Activated effector memory CD4-positive, alpha-beta T cell treated with anti-CD3 and anti-CD28 coated beads, Interleukin-2, amount 50 U/mL, for 16 hours (primary cell): ENCODE measurements around the gene BRD7.

ENCODE experiments used
- DNase-seq: peaks from one replicate; pipeline ENCODE4 v3.0.0-alpha.2; 2020

BRD7 gene

DNA sequence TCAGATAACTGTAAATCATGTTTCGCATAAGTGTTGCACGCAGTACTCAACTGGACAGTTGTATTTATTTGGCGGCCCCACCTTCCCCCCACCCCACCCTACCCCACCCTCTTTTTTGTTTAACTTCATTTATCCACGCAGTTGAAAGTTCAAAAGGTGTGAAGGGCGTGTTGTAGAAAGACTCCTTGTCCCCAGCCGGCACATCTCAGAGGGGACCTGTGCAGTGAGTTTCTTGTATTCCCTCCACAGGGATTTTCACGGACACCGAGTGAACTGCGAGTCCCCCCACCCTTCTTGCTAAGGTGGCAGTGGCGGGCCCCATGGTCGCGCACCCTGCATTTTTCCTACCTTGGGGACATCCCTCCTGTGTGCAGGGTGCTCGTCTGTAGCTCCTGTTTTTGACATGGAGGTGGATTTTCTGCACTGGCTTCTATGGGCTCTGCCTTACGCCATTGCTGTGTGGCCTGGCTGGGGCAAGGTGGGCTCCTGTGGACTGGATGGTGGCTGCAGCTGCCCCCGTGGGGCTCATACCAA lies 66.2 kb downstream of the BRD7 start:
- peak; percentile 42 for DNase-seq

DNA sequence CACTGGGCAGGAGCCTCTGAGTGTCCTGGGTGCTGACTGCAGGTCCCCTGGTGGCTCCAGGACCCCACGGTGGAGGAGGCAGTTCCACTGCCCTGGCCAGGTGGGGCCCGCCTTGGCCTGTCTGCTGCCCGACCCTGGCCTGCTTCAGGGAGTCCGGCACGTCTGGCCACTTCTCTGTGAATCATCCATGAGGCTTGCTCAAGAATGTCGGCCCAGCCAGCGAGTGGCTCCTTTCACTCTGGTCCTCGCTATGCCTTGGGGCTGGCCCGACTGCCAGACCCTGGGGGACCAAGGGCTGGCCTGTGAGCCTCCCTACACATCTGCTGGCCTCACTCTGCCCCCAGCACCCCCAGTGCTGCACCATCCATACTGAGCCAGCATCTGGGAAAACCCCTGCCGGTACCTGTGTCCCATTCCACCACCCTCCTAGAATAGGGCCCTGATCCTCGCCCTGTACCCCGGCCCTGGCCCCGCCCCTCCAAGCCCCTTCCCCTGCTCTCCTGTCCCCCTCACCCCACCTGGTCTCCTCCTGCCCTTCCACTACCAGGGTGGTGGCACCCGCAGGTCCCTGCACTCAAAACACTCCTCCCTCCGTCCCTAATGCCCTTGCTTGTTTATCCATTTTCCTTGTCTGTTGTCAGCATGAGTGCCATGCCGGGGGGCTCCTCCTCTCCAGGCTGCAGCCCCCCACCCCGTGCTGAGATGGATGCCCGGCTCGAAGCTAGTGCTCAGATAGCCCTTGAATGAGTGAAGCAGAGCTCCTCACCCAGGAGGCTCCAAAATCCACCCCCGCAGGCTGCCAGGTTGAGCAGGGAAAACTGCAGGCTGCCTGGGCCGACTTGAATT lies 66.9 kb downstream of the BRD7 start:
- peak; percentile 56 for DNase-seq

DNA sequence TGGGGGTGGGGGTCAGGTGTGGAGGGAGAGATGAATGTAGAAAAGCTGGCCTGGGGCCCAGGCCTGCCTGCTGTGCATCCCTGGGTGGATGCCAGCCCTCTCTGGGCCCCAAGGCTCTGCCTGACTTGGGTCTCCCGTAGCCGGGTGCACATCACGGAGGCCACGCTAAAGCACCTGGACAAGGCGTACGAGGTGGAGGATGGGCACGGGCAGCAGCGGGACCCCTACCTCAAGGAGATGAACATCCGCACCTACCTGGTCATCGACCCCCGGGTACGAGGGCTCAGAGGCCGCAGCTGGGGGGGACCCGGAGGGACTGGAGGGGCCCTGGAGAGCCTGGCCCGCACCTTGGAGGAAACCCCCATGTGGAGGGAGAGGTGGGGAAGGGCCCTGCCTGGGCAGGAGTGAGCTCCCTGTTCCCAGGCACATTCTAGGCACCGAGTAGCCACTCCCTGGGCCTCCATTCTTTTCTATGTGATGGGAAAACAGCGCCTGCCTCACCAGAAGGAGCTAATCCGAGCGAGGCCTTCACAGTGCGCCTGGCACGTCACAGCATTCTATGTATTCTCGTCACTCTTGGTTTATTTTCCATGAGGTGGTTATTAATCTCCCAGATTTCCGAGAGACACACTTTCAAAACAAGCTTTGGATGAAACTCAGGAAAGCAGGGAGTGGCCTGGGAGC lies 67.7 kb downstream of the BRD7 start:
- peak; percentile 45 for DNase-seq

DNA sequence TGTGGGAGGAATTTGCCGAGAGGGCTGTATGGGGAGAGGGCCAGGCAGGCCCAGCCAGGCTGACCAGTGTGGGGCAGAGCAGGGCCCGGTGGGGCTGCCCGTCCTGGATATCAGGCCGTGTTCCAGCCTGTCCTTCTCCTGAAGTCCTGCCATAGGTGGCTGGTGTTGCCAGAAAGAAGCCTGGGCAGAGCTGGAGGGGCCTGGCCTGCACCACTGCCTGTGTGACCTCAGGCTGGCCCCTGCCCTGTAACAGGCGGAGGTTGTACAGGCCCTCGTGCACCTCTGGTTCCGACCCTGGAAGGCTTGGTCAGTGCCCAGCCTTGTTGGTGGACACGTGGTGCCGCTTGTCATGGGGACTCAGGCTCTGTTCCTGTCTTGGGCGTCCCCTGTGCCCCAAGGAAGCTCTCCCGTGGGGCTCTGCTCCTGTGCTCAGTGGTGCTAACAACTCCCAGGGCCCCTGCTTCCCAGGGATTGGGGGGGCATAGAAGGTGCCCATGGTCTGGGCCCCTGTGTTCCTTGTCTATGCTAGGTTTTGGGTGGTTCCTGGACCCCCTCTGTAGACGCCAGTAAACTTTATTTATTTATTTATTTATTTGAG lies 69.2 kb downstream of the BRD7 start:
- peak; percentile 59 for DNase-seq

DNA sequence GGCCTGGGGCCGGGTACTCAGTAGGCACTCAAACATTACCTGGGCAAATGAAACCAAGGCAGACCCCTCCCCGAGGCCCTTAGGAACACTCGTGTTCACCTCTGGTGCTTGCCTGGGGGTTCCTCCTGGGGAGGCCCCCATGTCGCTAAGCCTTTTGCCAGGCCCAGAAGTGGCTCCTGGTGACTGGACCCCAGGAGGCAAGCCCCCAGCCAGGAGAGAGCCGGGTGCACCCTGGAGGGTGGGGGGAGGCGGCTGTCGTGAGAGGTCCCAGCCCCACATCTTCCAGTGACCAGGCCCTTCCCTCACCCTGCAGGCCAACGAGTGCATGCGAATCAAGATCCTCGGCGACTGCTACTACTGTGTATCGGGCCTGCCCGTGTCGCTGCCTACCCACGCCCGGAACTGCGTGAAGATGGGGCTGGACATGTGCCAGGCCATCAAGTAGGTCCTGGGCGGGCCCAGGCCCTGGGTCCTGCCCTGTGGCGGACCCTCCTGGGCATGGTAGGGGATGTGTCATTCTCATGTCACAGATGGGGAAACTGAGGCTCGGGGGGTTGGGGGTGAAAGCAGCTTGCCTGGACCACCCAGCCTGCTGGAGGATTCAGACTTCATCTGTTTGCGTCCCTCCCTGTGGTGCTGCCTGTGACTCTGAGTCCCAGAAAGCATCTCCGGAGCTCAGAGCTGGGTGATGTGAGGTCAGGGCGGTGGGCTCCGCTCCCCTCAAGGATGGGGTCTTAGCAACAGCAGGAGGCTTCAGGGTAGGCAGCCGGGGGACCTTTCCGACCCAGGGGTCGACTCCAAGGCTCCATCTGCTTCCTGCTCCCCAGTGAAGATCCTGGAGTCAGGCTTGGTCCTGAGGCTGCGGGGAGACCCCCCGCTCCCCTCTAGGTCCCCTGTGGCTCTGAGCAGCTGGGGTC lies 69.9 kb downstream of the BRD7 start:
- peak; percentile 55 for DNase-seq

DNA sequence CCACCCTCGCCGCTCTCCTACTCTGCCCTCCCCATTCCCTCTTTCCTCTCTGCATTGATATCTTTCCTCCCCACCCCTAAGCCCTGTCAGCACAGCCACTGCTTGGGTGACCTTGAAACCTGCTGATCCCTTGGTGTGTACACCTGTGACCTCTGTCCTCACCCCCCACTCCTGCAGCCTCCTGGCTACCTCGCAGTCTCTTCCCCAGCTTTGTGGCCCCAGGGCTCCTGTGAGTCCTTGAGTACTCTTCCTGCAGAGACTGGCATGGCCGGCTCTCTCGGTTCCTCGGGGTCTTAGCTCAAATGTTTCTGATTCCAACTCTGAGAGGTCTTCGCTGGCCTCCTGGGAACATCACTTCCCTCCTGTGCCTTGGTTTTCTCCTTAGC lies 70.7 kb downstream of the BRD7 start:
- peak; percentile 41 for DNase-seq

DNA sequence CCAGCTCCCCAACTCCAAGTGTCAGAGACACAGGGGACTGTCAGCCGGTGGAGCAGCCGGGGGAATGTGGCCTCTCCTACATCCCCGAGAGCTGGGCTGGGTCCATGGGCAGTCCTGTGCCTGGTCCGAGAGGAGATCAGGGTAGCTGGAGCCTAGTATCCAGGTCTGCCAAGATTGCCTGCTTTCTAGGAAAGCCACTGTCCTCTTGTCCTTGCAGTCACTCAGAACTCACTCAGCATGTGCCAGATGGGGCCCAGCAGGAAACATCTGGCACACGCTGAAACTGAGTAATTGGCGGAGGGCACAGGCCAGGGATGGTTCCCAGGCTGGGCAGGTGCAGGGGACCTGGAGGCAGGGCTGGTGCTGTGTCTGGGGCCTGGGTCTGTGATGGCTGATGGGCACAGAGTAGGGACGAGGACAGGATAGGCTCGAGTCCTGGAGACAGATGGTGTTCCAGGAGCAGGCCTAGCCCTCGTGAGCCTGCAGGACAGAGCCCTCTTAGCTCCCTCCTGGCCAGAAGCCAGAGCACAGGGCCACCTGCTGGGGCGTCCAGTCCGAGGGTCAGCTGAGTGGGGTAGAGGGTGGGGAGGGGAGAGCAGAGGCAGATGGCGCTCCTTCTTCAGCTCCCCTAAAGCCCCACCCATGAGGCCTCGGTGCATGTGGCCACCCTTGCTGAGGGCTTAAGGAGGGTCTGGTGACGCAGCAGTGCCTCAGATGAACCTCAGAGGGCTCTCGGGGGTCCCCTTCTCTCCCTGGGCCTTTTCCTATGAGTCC lies 71.3 kb downstream of the BRD7 start:
- peak; percentile 44 for DNase-seq

DNA sequence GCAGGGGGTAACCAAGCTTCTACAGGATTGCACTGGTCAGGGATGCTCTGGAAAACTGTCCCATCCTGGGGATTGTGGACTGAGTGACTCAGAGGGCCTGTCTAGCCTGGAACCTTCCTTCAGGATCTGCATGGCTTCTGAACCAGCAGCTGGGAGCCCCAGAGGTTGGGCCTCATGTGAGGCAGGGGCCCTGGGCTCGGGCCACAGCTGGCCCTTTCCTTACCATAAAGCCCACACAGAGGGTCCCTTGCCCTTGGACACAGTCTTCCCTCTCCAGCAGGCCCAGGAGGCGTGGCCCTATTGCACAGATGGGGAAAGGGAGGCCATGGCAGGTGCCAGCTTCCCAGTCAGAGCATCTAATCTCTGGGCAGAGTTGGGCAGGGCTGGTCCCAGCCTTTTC lies 72.0 kb downstream of the BRD7 start:
- DNase-seq, result no peak

DNA sequence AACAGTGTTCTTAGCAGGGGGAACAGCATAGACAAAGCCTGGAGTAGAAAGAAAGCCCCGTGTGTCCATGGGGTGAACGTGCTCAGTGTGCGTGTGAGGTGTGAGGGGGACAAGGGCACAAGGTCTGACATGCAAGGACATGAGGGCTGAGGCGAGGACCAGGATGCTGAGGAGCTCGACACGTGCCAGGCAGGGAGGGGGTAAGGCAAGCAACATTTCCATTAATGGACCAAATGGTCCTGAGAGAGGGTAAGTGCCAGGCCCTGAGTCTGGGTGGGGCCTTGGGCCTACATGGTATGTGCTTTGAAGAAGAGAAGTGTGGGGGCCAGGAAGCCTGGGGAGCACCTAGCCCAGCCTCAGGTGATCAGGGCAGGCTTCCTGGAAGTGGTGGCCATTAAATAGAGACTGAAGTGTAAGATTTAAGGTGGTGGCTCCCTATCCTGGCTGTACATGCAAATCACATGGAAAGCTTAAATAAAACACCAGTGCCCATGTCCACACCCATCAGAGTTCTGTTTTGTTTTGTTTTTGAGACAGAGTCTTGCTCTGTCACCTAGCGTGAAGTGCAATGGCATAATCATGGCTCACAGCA lies 73.2 kb downstream of the BRD7 start:
- DNase-seq, result no peak

DNA sequence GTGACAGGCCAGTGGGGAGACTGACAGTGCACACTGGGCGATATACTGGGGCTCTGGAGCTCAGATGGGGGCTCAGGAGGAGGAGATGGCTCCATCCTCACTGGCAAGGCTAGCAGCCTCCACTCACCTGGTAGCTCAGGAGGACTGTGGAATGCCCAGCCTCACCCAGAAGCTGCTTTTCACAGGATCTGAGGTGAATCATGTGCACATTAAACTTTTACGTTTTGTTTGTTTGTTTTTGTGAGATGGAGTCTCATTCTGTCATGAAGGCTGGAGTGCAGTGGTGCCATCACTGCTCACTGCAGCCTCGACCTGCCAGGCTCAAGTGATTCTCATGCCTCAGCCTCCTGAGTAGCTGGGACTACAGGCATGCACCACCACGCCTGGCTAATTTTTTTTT lies 73.8 kb downstream of the BRD7 start:
- no peak for DNase-seq

DNA sequence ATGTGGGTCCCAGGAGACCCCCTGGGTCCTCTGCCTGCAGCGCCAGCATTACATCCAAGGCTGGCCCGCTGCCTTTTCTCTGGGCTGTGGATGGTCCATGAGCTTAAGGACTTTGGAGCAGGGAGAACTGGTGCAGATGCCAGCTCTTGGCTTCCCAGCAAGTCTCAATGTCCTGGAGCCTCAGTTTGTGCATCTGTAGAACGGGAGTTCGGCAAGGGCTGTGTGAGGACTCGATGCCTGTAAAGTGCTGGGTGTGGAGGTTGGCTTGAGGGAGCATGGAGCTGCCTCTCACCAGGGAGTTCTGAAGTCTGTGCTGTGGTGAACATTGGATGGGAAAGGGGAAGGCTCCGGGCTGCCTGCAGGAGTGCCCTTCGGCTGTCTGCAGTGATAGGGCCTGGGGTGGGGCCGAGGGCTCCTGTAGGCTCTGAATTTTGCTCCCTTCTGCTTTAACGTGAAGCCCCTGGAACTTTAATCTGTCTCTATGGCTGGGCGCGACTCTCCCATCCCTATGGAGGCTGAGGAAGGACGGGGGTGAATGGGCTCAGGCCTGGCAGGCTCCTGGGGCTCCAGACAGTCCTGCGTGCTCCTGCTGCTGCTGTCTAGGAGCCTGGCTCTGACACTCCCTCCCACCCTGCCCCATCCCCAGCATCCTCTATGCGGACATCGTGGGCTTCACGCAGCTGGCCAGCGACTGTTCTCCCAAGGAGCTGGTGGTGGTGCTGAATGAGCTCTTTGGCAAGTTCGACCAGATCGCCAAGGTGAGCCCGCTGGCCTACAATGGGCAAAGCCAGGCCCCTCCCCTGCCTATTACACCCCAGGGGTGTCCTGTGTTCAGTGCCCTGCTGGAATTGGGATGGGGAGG lies 74.6 kb downstream of the BRD7 start:
- no peak for DNase-seq

DNA sequence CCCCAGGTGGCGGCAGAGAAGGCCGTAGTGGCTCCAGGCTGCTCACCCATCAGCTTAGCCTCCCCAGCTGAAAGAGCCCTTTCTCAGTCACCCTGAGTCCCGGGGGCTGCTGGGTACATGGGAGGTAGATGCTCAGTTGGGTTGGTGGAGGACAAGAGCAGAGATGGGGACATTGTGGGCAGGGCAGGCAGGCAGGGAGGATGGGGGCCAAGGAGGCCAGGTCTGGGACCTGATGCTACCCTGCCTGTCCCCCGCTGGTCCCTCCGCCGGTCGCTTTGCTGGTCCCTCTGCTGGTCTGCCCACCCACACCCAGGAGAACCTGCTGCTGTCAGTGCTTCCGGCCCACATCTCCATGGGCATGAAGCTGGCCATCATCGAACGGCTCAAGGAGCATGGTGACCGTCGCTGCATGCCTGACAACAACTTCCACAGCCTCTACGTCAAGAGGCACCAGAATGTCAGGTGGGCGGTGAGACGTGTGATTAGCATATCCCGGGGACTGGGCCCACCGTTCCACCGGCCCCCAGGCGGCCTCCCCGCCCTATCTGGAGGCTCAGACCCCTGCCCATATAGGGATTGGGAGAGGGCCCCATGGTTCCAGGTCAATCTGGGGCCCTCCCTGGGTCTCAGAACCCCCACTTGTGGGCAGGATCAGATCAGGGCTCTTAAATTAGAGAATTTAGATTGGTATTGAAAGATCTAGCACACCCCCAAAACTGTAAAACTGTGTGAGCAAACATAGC lies 75.6 kb downstream of the BRD7 start:
- DNase-seq, result no peak

DNA sequence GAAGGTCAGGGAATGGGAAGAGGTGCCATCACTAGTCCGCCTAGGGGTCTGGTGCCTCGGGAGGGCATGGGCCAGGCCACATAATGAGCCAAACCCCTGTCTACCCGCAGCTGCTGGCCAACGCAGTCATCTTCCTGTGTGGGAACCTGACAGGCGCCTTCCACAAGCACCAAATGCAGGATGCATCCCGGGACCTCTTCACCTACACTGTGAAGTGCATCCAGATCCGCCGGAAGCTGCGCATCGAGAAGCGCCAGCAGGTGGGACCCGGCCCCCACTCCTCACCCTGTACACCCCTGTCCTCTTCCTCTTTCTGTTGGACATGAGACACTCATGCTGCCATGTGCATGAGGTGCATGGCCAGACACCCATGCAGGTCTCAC lies 76.2 kb downstream of the BRD7 start:
- no peak for DNase-seq

DNA sequence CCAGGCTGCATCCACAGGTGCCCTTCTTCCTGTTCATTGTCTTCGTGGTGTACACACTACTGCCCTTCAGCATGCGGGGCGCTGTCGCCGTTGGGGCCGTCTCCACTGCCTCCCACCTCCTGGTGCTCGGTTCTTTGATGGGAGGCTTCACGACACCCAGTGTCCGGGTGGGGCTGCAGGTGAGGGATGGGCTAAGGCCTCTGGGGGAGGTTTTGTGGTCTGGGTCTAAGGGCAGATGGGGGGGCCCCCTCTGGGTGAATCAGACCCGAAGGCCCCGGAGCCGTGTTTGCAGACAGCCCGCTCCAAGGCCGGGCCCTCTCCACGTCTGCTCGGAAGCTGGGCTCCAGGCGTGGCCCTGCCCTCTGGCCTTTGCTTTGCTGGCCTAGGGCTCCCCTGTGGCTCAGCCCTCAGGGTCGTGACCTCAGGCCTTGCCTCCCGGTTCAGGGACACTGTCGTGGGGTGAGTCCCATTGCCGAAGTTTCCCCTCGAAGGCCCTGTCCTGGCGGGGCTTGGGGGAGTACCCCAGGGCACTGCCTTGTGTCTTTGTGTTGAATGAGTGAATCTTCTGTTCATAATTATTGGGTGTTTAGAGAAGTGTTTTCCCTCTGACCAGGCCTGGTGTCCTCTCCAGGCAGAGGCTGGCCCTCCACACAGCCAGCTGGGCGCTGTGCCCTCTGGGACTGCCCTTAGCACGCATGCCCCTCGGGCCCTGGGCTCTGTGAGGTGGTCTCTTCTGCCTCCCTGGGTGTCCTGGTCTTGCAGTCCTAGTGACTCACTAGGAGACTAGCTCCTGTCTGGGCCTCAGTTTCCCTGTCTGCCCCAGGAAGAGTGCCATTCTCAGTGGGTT lies 76.8 kb downstream of the BRD7 start:
- DNase-seq, result no peak

DNA sequence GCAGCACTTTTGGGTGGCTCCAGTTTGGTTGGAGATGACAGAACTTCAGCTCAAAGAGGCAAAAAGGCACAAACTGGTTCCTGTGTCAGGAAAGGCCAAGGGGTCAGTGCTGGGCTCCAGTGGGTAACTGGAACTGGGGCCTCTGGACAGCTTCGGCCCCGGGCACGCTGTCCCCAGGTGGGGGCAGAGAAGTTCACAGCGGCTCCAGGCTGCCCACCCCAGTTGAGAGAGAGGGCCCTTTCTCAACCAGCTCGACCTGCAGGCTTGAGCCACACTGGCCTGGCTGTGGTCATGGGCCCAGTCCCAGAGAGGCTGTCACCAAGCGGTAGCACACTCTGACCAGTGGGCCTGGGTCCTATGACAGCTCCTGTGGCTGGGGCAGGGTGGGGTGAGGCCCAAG lies 77.9 kb downstream of the BRD7 start:
- DNase-seq, result no peak

DNA sequence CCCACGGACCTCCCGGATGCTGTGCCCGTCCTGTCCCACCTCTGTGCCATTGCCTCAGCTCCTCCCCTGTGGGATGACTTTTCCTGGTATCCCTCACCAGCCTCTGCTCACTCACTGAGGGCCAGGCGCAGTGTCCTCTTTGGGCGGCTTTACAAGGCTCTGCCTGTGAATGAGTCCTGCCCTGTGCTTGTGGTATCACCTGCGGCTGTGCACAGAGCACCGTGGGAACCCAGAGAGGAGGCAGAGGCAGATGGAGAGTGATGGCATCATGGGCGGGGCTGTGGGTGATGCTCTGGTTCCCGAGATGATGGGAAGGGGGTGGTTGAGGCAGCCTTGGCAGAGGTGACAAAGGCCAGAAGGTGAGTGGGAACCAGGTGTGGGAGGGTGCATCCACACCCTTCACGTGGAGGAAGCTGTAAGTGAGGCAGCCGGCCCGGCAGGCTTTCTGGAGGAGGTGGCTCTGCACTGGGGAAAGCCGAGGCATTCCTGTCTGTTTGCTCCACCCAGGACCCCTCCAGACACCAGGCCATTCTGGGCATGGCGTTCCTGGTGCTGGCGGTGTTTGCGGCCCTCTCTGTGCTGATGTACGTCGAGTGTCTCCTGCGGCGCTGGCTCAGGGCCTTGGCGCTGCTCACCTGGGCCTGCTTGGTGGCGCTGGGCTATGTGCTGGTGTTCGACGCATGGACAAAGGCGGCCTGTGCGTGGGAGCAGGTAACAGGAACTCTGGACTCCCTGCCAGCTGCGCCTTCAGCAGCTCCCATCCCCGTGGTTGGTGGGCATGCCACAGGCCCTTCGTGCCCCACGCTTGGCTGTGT lies 78.6 kb downstream of the BRD7 start:
- no peak for DNase-seq

DNA sequence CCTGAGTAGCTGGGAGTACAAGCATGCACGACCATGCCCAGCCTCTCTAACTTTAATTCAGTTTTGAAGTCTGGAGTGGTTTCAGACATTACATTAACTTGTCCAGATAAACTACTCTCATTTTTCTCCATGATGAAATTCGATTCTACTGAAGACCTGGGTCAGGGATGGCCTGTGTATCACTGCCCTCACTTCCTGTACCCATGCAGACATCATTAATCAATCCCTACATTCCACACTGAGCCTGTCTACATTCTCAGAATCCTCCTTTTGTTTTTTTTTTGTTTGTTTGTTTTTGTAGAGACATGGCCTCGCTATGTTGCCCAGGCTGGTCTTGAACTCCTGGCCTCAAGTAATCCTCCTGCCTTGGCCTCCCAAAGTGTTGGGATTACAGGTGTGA lies 79.9 kb downstream of the BRD7 start:
- DNase-seq, result no peak

DNA sequence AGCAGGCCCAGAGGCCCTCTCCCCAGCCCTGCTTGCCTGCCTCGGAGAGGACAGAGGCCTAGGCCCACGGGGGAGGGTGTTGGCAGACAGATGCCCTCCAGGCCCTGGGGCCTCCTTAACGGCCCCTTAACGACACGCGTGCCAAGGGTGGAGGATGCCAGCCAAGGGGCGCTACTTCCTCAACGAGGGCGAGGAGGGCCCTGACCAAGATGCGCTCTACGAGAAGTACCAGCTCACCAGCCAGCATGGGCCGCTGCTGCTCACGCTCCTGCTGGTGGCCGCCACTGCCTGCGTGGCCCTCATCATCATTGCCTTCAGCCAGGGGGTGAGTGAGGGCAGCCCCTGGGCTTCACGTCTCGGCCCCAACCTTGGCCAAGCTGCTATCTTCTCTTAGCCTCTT lies 80.8 kb downstream of the BRD7 start:
- DNase-seq, result no peak
